DMS114 treated with DMSO at 0.1 percent for 48 hours (cell line): Measurements from ENCODE around the gene LRRC49.
"Not testable (repeated sequence)": the region's sequence is repeated elsewhere in the genome, so short reads cannot be mapped to it uniquely, and the experiment has no call there.

Source experiments
- DNase-seq: peaks from one replicate; lab custom pipeline; 2025; ENCODE audit not compliant: unreplicated experiment; lab: John Stamatoyannopoulos, UW

Gene LRRC49

DNA sequence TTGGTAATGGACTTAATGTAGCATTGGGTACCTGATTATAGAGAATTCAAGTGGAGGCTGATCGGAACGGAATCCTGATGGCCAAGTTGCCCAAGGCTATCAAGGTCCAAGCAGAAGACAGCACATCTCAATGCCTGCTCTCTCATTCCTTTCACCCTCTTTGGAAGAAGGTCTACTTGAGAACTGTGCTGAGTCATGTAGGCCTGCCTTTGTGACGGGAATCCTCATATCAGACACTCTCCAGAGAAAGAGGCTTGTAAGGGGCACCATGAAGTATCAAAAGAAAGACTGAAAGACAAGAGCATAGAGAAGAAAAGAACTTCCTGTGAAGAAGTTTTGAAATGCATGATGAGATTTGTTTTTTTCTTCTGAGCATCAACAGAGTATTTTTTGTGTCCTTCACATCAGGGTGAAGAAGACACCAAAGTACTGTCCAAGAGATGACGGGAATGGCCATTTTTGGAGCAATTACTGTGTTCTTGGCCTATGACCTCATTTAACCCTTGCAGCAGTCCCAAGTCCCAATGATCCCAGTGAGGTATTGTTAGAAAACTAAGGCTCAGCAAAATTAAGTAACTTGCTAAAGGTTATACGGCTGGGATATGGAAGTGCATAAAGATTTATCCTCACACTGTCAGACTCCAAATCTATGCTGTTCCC, 25.5 kb upstream of the LRRC49 start:
- DNase-seq: no peak

DNA sequence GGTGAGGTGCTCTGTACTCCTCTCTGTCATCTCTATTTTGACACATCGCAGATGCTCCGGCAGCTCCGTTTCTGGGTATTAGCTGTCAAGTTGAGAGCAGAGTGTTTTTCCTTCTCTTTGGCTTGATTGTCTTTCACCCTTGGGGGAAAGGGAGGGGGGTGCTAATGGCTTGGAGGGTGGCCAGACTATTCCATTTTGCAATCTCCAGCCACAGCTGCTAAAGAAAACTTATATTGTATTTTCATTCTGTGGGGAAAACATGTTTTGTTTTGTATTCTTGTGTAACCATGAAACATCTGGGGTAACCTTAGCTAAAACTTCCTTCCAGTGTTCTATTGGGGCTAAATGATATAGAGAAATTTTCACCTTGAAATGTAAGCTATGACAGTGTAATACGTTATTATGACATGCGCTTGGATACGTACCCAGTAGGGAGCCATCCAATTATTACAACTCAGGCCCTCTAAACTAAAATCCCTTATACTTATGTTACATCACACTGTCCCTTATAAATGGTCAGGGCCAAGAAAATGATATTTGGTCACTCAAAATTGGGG, 24.6 kb upstream of the LRRC49 start:
- no peak for DNase-seq

DNA sequence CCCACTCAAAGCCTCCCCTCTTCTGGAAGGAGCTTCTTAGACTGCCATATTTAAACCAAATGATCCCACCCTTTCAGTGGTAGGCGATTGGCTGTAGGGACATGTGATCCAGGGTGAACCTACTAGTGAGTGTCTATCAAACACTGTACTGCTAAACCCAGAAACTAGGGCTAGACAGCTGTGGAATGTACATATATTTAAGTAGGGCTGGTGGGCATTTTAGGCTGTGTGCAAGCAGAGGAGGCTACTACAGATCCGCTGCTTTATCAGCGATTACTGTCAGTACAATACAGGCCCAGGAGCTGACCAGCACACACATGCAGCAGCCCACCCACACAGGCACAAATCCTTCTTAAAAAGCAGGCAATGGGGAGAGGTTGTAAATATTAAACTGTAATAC, 23.3 kb upstream of the LRRC49 start:
- DNase-seq: no peak

DNA sequence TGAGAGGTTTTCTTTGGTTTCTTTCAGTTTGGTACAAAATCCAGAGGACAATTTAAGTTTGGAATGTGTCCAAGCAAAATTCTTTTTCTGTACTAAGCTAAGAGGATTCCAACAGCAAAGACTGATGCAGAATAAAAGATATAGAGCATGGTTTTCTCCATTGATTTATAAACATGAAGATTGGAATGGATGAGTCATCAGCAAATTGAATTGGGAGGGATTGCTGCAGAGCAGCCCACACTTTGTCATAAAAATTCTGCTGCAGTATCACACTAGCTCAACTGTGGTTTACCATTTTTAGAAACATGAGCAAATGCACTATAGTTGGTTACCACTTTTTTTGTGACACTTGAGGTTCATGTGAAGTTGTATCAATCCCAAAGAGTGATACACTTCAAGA, 22.6 kb upstream of the LRRC49 start:
- no peak for DNase-seq

DNA sequence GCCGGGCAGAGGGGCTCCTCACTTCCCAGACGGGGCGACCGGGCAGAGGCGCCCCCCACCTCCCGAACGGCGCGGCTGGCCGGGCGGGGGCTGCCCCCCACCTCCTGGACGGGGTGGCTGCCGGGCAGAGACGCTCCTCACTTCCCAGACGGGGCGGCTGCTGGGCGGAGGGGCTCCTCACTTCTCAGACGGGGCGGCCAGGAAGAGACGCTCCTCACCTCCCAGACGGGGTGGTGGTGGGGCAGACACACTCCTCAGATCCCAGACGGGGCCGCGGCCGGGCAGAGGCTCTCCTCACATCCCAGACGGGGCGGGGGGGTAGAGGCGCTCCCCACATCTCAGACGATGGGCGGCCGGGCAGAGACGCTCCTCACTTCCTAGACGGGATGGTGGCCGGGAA, 21.1 kb upstream of the LRRC49 start:
- not testable (repeated sequence) for DNase-seq

DNA sequence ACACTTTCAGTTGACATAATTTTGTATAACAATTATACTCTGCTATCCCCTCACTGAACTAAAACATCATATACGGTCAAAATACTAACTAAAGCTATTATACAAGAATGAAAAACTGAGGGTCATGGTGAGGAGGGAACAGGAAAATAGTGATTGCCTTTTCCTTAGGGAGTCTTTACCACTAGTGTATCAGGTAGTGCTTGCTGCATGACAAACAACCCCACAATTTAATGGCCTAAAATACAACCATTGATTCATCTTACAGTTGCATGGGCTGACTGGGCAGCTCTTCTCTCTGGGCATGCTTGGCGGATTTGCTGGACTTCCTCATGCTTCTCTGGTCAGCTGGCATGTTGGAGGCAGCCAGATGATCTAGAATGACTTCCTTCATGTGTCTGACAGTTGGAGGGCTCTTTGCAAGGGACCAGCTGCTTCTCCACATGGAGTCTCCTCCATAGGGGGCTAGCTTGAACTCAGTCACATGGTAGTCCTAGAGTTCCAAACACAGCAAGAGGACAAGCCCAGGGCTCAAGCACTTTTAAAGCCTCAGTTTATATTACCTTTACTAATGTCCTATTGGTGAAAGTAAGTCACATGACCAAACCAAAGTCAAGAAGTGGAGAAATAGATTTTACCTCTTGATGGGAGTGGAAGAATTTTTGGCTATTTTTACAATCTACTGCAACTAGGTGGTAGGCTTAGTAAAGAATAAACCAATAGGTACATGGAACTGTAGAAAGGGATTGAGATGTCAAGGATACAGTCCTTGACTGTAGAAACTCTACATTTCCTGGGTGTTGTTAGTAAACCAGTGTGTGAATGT, 19.2 kb upstream of the LRRC49 start:
- DNase-seq: no peak

DNA sequence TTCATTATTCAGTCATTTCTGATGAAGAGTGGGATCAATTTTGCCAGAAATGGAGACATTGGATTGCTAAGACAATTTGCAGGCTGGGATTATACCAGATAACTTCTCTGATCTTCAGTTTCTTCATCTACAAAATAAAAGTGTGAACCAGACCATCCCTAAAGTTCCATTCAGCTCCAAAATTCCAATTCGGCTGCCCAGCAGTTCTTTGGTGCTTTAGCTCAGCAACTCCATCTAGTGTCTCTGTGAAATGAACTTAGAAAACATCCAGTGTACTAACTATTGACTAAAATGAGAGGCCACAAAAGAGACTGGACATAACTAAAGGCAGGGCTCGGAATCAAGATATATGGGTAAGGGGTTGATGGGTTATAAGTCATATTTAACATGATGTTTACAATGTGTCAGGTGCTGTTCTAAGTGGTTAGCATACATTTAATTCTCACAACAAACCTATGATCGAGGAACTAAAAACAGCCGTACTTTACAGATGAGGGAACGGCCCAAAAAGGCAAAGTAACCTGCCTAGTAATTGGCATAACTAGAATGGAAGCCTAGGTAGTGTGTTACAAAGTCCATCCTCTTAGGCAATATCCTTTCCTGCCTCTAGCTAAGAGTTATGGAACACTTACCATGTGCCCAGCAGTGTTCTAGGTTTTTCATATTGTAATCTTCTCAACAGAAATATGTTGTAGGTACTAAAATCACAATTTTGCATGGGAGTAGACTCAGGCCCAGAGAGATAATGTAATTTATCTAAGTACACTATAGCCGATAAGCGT, 17.4 kb upstream of the LRRC49 start:
- peak; percentile 59 for DNase-seq

DNA sequence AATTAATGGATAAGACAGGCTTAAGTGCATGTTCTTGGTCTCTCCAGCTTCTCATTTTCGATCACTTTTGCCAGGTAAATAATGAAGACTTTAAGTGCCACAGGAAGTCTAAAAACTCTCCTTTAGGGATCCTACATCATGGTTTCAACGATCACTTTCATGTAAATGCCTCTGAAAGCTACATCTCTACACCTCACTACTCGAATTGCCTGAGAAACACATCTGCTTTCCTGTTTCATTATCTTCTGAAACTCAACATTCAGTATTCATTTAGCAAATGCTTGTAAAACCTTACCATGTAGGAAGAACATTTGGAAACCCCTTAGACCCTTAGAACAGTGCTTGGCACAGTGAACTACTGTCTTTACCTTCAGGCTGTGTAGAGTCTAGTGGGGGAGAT, 16.6 kb upstream of the LRRC49 start:
- DNase-seq: no peak

DNA sequence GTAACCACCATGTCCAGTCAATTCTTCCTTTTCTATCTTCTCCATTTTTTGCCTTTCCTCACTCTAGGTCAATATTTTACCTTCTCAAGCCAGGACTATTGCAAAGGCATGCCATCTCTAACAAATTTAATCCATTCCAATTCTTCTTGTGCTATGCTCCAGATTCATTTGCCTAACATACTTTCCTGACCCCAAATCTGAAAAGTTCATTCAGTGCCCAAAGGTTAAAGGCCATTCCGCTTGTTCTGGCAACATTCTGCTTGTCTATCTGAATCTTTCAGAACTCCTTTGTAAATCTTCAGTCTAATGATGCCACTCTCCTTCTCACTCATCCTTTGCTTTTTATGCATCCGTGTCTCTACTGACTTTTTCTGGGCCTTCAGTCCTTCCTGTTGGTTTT, 15.9 kb upstream of the LRRC49 start:
- DNase-seq: no peak

DNA sequence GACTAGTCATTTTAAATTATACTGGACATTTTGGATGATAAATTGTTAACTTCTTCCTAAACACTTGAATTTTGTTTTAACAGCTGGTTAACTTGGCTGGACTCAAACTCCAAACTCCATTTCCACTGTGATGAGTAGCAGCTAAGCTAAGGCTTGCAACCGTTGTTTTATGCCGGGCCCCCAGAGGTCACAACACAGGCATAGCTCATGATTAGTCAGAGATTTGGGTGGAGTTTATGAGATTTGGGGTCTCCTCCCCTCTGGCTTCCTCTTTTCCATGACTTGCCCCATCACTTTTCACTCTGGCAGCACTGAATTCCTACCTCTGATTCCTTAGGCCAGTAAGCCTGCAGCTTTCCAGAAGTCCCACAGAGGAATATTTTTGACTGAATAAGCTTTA, 13.2 kb upstream of the LRRC49 start:
- DNase-seq: no peak

DNA sequence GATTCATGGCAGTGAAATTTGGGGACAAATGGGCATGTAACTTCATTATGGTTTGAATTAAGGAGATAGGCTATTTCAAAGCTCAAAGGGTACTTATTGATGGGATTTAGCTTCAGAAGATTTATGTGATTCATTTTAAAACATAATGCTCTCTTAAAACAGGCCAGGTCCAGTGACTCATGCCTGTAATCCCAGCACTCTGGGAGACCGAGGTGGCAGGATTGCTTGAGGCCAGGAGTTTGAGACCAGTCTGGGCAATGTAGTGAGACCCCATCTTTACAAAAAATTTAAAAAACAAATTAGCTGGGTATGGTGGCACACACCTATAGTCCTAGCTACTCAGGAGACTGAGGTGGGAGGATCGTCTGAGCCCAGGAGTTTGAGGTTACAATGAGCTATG, 11.8 kb upstream of the LRRC49 start:
- no peak for DNase-seq

DNA sequence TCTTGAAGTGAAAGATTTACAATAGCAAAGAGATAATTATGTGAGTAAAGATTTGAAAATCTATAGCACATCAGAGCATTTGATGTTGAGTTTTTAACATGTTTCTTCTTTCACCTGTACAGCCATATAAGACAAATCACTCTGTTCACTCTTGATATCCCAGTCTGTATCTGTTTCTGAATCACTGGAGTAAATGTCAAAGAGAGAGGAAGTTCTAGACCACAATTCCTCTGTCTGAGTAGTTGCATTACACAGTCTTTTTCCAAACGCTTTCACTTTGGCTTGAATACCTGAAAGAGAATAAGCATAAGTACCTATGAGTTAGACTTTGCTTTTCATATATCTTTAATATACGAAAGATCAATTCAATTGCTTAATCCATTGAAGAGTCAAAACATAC, 10.3 kb upstream of the LRRC49 start:
- no peak for DNase-seq

DNA sequence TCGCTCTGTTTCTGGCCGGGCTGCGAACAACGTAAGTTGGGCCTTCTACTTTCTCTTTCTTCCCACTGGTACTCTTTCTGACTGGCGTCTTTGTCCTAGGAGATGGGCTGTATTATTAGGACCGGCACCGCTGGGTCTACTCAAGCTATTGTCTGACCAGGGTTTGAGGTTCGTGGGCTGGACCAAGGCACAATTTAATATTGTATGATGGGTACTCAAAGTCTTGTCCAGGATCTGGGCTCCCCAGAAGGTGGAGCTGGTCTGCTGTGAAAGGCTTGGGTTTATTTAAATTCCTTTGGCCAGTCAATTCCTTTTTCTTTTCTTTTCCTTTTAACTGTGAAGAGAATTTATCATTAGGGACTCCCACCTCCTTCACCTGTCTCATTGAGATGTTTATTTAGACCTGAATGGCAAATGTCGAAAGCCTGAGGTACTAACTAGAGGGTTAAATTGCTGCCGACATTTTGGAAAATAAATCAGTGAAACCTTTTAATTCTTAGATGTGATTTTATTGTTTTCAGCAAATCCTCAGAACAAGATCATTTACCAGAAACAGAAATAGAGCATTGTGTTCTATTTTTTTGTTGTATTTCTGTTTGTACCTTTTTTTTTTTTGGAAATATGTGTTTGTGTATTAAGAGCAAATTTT, 410 bp downstream of the LRRC49 start:
- peak; percentile 77 for DNase-seq

DNA sequence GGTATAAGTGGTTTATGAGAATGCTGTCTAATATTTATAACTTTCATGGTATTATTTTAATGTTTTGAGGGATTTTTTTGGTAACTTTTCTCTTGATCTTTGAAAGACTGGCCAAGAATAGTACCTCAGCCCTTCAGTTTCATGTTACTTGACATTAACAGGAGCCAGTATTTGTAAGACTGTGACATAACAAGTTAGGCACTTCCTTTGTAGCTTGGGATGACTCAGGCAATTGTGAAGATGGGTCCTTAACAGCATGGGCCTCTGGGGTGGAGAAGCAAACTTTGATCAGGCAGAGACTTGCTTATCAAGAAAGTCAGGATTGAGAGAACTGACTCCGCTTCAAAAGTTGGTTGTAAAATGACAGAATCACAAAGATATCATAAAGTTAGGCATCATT, 9.5 kb downstream of the LRRC49 start:
- no peak for DNase-seq

DNA sequence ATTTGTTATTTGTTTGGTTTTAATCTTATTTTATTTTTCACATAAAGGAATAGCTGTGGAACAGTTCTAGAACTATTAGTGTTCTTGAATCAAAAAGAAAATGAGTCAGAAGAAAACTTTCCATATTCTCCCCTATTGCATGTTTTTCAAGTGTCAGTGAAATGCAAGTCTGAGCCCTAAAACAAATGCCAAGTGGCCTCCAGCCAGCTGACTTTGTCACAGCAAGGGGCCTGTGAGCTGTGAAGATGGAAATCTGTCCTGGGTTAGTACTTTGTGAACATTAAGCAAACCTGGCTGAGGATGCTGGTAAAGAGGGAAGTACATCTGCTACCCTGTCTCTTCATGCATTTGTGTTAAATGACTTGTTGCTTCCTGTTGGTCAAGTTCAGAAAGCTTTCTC, 14.2 kb downstream of the LRRC49 start:
- DNase-seq: no peak

DNA sequence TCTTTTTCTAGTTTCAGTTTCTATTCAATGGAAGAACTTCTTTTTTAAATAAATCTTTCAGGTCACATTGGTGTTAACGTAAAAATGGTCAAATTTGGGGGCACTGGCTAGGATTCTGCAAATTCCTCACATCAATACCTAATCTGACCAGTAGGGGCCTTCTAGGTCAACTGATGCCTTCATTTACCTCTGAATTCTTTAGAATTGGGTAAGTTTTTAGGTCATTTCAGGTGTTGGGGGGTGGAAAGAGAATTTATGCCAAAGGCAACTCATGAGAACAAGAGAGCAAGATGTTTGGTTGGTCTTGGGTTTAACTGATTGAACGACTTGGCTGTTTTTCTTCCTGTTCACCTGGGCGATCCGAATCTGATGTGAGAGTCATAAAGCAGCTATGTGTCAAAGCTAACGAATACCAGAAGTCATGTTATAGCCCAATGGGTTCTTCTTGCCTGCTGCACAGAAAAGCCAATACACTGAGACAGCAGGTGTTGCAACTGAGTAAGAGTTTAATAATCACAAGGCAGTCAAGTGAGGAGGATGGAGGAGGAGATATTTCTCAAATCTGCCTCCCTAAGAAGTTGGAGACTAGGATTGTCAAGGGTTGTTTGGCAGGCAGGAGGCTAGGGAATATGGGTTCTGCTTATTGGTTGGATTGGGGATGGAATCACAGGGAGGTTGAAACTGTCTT, 15.3 kb downstream of the LRRC49 start:
- no peak for DNase-seq

DNA sequence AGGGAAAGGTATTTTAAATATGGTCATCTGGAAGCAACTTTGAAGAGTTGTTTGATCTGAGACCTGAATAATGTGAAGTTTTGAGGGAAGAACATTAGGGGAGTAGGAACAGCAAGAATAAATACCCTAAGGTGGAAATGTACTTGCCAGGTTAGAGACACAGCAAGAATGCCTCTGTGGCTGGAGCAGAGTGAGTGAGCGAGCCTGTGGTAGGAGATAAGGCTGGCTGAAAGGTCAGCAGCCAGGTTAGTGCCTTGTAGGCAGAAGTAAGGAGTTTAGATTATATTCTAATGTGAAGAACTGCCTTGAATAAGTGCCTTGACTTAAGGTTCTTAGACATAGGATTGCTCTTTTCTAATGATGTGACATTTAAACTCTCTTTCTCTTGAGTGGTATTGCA, 18.3 kb downstream of the LRRC49 start:
- DNase-seq: no peak

DNA sequence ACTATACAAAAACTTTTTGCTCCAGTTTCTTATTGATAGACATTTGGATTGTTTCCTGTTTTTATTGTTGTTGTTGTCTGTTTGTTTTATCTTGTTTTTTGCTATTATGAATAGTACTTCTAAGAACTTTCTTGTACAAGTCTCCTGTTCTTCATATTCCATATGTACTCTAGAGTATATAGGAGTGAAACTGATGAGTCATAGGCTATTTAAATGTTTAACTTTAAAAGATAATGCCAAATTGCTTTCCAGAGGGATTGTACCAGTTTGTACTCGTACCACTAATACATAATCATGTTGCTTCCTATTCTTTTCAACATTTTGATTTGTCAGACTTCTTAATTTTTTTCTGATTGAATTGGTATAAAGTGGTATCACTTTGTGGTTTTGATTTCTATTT, 19.6 kb downstream of the LRRC49 start:
- DNase-seq: no peak

DNA sequence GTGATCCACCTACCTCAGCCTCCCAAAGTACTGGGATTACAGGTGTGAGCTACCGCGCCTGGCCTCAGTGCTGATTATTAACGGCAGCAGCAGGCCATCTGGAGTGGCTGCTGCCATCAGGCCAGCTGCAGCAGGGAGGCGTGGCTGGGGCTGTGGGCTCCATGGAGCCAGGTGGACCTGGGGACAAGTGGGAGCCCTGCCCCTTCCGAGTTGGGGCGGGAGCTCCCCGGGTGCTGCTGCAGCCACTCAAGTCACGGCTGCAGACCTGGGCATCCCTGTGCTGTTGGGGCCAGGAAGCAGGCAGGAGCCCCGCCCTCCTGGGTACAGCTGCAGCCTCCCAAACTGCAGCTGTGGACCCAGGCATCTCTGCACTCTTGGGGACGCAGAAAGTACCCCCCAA, 23.9 kb downstream of the LRRC49 start:
- DNase-seq: no peak

DNA sequence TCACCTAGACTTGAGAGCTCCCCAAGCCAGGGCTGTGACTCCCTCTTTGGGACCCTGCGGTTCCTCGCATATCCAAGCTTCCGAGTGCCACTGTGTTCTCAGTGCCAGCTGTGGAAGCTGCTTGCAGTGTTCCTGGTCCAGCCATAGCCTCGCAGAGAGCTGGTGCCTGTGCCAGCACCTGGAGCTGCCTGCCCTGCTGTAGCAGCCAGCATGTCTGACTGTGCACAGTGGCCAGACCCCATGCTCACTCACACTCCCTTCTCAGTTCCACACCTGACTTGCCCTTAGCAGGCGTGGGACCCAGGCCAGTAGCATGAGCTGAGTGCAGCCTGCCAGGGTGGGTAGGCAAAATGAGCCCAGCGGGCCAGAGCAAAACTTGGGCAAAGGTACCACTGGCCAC, 25.3 kb downstream of the LRRC49 start:
- no peak for DNase-seq
